Choroid plexus epithelial cell (primary cell): ENCODE measurements around the gene NGB.

Source experiments
- DNase-seq: peaks from one replicate; pipeline ENCODE4 v3.0.0-alpha.2; 2010; ENCODE audit warnings: low read depth
- H3K4me3 ChIP-seq: 2 replicates; pipeline ENCODE4 v1.5.1; 2011; ENCODE audit warnings: low read depth, mild to moderate bottlenecking, control low read depth, low read length, moderate library complexity
- TF ChIP-seq, protein P1 (sequence below): conservative IDR thresholded peaks from 2 replicates; pipeline ENCODE4 v1.5.1; 2011; ENCODE audit warnings: low read depth, mild to moderate bottlenecking, control low read depth, inconsistent platforms, low read length, moderate library complexity

NGB gene

DNA sequence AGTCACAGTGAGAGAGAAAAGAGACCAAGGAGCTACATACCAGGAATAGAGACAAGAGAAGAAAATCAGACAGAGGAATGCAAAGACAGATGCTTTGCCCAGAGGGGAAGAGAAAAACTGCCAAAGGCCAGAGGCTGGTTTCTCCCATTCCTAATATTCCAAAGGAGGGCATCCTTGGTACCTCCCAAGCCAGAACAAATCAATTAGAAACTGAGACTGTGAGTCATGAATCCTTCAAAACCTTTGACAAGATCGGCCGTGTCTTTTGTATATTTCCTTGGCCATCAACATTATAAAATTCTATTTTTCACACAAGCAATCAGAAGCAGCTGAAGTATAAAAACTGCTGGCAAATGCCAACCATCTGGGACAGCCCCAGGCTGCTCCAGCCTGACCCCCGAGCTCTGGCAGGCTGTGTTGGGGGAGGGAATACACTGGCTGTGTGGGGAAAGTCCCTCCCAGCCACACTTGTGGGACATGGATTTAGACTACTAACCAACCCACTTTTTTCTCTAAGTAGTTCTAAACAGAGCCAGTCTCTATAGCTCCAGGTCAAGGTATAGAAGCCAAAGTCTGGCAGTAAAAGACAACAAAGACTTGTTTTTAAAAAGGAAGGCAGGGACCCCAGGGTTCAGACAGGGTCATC is 36.0 kb upstream of the NGB start:
- DNase-seq: peak; percentile 36
- no peak overlapping the region for H3K4me3 ChIP-seq
- TF ChIP-seq, protein P1, sequence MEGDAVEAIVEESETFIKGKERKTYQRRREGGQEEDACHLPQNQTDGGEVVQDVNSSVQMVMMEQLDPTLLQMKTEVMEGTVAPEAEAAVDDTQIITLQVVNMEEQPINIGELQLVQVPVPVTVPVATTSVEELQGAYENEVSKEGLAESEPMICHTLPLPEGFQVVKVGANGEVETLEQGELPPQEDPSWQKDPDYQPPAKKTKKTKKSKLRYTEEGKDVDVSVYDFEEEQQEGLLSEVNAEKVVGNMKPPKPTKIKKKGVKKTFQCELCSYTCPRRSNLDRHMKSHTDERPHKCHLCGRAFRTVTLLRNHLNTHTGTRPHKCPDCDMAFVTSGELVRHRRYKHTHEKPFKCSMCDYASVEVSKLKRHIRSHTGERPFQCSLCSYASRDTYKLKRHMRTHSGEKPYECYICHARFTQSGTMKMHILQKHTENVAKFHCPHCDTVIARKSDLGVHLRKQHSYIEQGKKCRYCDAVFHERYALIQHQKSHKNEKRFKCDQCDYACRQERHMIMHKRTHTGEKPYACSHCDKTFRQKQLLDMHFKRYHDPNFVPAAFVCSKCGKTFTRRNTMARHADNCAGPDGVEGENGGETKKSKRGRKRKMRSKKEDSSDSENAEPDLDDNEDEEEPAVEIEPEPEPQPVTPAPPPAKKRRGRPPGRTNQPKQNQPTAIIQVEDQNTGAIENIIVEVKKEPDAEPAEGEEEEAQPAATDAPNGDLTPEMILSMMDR: no peak

DNA sequence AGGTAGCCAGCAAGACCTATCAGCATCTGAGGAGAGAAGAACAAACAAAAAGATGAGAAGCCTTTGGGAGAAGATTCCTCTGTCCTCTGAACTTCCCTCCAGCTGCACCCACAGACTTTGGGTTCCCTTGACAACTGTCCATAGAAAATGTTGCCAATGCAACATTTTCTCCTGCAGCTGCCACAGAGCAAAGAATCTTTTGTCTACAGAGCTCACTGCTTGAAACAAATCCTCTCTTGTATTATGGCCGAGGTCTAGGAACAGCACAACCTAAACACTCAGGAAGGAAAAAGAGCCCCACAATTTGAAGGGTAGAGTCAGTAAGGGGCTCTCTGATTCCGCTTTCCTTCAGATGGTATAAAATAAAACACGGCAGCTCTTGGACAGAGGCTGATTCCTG is 35.4 kb upstream of the NGB start:
- no peak overlapping the region for H3K4me3 ChIP-seq
- no peak for DNase-seq
- TF ChIP-seq, protein P1: no peak

DNA sequence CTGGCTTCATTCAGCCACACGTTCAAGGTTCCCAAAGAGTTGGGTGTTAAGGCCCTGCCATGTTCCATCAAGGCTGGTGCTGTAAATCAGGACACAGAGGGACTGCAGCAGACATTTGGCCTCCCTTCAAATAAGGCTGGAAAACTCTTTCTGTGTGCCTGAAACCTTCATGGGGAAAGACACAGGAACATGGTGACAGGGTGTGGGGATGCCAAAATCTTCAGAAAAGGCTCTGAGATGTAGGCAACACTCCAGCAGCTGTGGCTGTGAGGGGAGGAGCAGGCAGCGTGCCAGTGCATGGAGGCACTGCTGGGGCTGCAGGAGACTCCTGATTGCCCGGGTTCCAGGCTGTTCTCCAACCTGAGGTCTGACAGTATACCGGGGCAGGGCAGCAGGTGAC is 34.7 kb upstream of the NGB start:
- TF ChIP-seq, protein P1: no peak
- H3K4me3 ChIP-seq: no peak overlapping the region
- no peak for DNase-seq

DNA sequence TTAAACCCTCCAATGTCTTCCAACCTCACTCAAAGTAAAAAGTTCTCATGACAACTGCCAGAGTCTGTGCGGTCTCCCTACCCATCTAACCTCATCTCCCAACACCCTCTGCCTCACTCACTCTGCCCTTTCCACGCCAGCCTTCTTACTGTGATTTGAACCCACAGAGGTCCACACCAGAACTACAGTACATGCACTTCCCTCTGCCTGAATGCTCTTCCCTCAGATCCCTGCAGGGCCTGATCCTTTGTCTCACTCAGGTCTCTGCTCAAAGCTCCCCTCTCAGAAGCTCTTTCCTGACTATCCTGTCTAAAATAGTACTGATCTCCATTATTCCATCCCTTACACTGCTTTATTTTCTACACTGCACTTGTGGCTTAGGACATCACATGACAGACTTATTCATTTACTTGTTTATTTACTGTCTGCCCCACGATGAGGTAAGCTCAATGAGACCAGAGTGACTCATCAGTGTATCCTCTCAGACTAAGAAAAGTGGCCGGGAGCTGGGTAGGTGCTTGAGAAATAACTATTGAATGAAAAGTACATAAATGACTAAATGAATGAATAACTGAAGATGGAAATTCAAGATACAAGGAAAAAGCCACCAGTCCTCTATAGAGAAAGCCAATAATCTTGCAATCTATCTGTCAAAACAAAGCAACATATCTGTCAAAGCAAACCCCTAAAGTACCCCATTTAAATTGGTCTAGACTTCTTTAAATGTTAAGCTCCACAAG is 32.6 kb upstream of the NGB start:
- DNase-seq: peak; percentile 97
- TF ChIP-seq, protein P1: no peak

DNA sequence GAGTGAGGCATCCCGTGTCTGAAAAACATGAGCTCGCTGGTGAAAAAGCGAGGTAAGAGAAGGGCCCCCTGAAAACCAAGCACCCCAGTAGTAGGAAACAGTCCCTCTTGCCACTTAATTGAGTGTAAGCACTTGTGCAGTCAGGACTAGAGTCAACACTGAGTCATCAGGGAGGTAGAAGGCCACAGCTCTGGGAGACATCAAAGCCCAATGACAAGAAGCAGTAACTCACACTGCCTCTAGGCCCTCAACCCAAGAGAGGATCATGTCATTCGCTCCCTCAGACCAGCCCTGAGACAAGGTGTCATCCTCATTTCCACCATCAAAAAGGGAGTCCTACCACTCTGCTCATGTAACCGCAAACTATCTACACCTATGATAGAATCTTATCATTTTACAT is 31.9 kb upstream of the NGB start:
- DNase-seq: peak; percentile 57
- TF ChIP-seq, protein P1: no peak

More for the DNA sequence above, 32.6 kb upstream of the NGB start:
- H3K4me3 ChIP-seq: no peak overlapping the region

DNA sequence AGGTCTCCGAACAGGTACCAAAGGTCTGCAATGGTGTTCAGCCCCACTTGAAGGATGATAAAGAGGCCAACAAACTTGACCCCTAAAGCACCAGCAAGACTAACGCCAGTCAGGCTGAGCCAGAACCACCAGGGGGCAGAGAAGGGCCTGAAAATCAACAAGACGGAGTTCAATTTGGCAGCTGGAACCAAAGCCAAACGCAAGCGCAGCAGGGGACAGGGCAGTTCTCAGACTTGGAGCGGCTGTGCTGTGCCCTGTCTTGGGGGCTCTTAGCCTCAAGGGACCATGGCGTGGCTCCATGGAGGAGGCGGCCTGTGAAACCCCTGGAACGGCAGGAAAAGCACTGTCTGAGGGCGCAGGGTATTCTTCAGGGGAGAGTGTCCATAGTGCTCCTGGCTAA is 30.1 kb upstream of the NGB start:
- peak; percentile 95 for DNase-seq
- TF ChIP-seq, protein P1: peak; percentile 98
- H3K4me3 ChIP-seq: no peak overlapping the region

More for the DNA sequence above, 31.9 kb upstream of the NGB start:
- H3K4me3 ChIP-seq: no peak overlapping the region
